BE2C (cell line): ENCODE data around the gene RRBP1.
"Not testable (repeated sequence)": the region's sequence is repeated elsewhere in the genome, so short reads cannot be mapped to it uniquely, and the experiment has no call there.

ENCODE experiments used
- DNase-seq: peaks from one replicate; pipeline ENCODE4 v3.0.0-alpha.2; 2020
- H3K27me3 ChIP-seq: fragments of 250-450 bp; sonication (Bioruptor Pico); 2 replicates; pipeline ENCODE4 v1.5.1; 2020; ENCODE audit warnings: mild to moderate bottlenecking
- H3K36me3 ChIP-seq: fragments of 250-450 bp; sonication (Bioruptor Pico); 2 replicates; pipeline ENCODE4 v1.5.1; 2020; ENCODE audit warnings: mild to moderate bottlenecking
- H3K4me1 ChIP-seq: fragments of 250-450 bp; sonication (Bioruptor Pico); 2 replicates; pipeline ENCODE4 v1.5.1; 2020
- H3K4me3 ChIP-seq: 2 replicates; pipeline ENCODE4 v1.5.1; 2011; ENCODE audit warnings: low read depth, low read length
- H3K9me3 ChIP-seq: fragments of 250-450 bp; sonication (Bioruptor Pico); 2 replicates; pipeline ENCODE4 v1.5.1; 2020
- CTCF ChIP-seq: IDR thresholded peaks from 2 replicates; pipeline ENCODE4 v1.5.1; 2012; ENCODE audit warnings: mild to moderate bottlenecking, low read depth, low read length

RRBP1 gene

GRCh38 chr20:17663486-17663885 lies 18.6 kb downstream of the RRBP1 start:
- DNase-seq: no peak
- TF ChIP-seq CTCF: no peak
- no peaks in the 10 kb centered on the region for H3K36me3 ChIP-seq
- H3K27me3 ChIP-seq: no peaks in the 10 kb centered on the region
- no peak overlapping the region for H3K4me3 ChIP-seq
- no peaks in the 10 kb centered on the region; the same call in 1 of the 2 replicates for H3K9me3 ChIP-seq
- peaks cover 2% of the 10 kb centered on the region for H3K4me1 ChIP-seq

- H3K4me1 ChIP-seq: no peaks in the 10 kb centered on the region; the same call in 1 of the 2 replicates
- no peaks in the 10 kb centered on the region for H3K27me3 ChIP-seq
- TF ChIP-seq CTCF: no peak
- no peak for DNase-seq
- H3K36me3 ChIP-seq: no peaks in the 10 kb centered on the region
- H3K4me3 ChIP-seq: no peak overlapping the region
- H3K9me3 ChIP-seq: no peaks in the 10 kb centered on the region; the same call in 1 of the 2 replicates
These were observed 19.0 kb downstream of the RRBP1 start for GRCh38 chr20:17663040-17663399.

- Histone ChIP-seq H3K4me3 (no peak overlapping the region), H3K4me1 (no peaks in the 10 kb centered on the region), H3K27me3 (no peaks in the 10 kb centered on the region), H3K9me3 (no peaks in the 10 kb centered on the region; the same call in 1 of the 2 replicates), H3K36me3 (no peaks in the 10 kb centered on the region)
- DNase-seq: no peak
- no peak for TF ChIP-seq CTCF
These were observed 19.6 kb downstream of the RRBP1 start for GRCh38 chr20:17662333-17663039.

- Histone ChIP-seq H3K9me3 (no peaks in the 10 kb centered on the region), H3K27me3 (no peaks in the 10 kb centered on the region), H3K4me3 (no peak overlapping the region), H3K4me1 (no peaks in the 10 kb centered on the region), H3K36me3 (no peaks in the 10 kb centered on the region)
- no peak for TF ChIP-seq CTCF
- DNase-seq: no peak
These were observed 20.8 kb downstream of the RRBP1 start for GRCh38 chr20:17661121-17661744.

- H3K4me1 ChIP-seq: no peaks in the 10 kb centered on the region
- H3K4me3 ChIP-seq: no peak overlapping the region
- no peak for TF ChIP-seq CTCF
- DNase-seq: no peak
- H3K27me3 ChIP-seq: no peaks in the 10 kb centered on the region
- no peaks in the 10 kb centered on the region for H3K36me3 ChIP-seq
- H3K9me3 ChIP-seq: no peaks in the 10 kb centered on the region
These were observed 21.4 kb downstream of the RRBP1 start for GRCh38 chr20:17660667-17661066.

GRCh38 chr20:17659801-17660200 lies 22.2 kb downstream of the RRBP1 start:
- no peak for DNase-seq
- Histone ChIP-seq H3K4me1 (no peaks in the 10 kb centered on the region), H3K9me3 (no peaks in the 10 kb centered on the region), H3K4me3 (no peak overlapping the region), H3K36me3 (no peaks in the 10 kb centered on the region), H3K27me3 (no peaks in the 10 kb centered on the region)
- TF ChIP-seq CTCF: peak; percentile 21

- H3K4me1 ChIP-seq, H3K9me3 ChIP-seq, H3K36me3 ChIP-seq, DNase-seq, H3K27me3 ChIP-seq, H3K4me3 ChIP-seq: not testable (repeated sequence)
These were observed 22.7 kb downstream of the RRBP1 start for GRCh38 chr20:17659344-17659743.
